A549 (cell line): ENCODE measurements around the gene DNAH11.

Experiments used
- CEBPB ChIP-seq, 2 experiments: fragments of >200 bp in 1 of 2; sonication (Bioruptor Twin) in 1 of 2; formaldehyde crosslinking in 1 of 2; IDR thresholded peaks; 2 replicates each; pipeline ENCODE4 v1.6.1; 2012 to 2016
- ESRRA ChIP-seq: fragments of 150-350 bp; IDR thresholded peaks from 2 replicates; pipeline ENCODE4 v1.6.1; 2014; ENCODE audit warnings: mild to moderate bottlenecking, low read length, borderline replicate concordance
- NPAS2 ChIP-seq: fragments of 250-450 bp; sonication (Bioruptor Pico); IDR thresholded peaks from 2 replicates; pipeline ENCODE4 v1.8.0; 2022; ENCODE audit warnings: mild to moderate bottlenecking, moderate library complexity, borderline replicate concordance
- PHF8 ChIP-seq: fragments of 200-600 bp; sonication (generic); IDR thresholded peaks from 2 replicates; pipeline ENCODE4 v1.6.1; 2016; ENCODE audit warnings: low read depth, mild to moderate bottlenecking, antibody characterized with exemption, moderate library complexity, borderline replicate concordance
- POLR2A ChIP-seq: IDR thresholded peaks from 2 replicates; pipeline ENCODE4 v1.6.1; 2012; ENCODE audit warnings: mild to moderate bottlenecking, low read length
- ZFP36 ChIP-seq: fragments of 450-650 bp; IDR thresholded peaks from 2 replicates; pipeline ENCODE4 v1.6.1; 2014; ENCODE audit warnings: borderline replicate concordance; ENCODE audit not compliant: partially characterized antibody
- TF ChIP-seq, protein P1 (sequence below): fragments of >200 bp; sonication (Bioruptor Twin); formaldehyde crosslinking; IDR thresholded peaks from 3 replicates; pipeline ENCODE4 v1.5.1; 2016
- TF ChIP-seq, protein P2 (sequence below): IDR thresholded peaks from 2 replicates; pipeline ENCODE4 v1.6.1; 2012
- TF ChIP-seq, protein P3 (sequence below): fragments of 450-650 bp; IDR thresholded peaks from 2 replicates; pipeline ENCODE4 v1.6.1; 2014; ENCODE audit warnings: antibody characterized with exemption

DNA sequence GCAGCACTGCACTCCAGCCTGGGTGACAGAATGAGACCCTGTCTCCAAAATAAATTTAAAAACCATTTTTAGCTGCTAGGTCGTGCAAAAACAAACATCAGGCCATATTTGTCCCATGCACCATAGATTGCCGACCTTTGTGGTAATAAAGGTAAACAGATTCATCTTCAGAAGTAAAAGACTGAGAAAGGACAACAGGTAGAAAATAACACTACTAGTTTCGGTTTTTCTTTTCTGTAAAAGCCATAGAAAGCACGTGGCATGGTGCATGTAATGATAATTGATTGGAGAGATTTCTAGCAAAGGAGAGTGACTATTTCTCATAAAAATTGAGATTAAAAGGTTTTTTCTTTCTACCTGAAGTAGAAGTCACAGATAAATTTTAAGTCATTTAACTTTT lies 93.9 kb downstream of the DNAH11 start:
- TF ChIP-seq ESRRA, result no peak
- TF ChIP-seq, protein P1, sequence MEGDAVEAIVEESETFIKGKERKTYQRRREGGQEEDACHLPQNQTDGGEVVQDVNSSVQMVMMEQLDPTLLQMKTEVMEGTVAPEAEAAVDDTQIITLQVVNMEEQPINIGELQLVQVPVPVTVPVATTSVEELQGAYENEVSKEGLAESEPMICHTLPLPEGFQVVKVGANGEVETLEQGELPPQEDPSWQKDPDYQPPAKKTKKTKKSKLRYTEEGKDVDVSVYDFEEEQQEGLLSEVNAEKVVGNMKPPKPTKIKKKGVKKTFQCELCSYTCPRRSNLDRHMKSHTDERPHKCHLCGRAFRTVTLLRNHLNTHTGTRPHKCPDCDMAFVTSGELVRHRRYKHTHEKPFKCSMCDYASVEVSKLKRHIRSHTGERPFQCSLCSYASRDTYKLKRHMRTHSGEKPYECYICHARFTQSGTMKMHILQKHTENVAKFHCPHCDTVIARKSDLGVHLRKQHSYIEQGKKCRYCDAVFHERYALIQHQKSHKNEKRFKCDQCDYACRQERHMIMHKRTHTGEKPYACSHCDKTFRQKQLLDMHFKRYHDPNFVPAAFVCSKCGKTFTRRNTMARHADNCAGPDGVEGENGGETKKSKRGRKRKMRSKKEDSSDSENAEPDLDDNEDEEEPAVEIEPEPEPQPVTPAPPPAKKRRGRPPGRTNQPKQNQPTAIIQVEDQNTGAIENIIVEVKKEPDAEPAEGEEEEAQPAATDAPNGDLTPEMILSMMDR, result no peak
- no peak for TF ChIP-seq ZFP36
- TF ChIP-seq, protein P2, sequence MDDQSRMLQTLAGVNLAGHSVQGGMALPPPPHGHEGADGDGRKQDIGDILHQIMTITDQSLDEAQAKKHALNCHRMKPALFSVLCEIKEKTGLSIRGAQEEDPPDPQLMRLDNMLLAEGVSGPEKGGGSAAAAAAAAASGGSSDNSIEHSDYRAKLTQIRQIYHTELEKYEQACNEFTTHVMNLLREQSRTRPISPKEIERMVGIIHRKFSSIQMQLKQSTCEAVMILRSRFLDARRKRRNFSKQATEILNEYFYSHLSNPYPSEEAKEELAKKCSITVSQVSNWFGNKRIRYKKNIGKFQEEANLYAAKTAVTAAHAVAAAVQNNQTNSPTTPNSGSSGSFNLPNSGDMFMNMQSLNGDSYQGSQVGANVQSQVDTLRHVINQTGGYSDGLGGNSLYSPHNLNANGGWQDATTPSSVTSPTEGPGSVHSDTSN, result no peak
- no peak for TF ChIP-seq CEBPB (IDR thresholded peaks at IDR 0.05)
- TF ChIP-seq NPAS2 (CRISPR knock-in tag), result no peak
- TF ChIP-seq POLR2A, result no peak
- no peak for TF ChIP-seq PHF8
- TF ChIP-seq, protein P3, sequence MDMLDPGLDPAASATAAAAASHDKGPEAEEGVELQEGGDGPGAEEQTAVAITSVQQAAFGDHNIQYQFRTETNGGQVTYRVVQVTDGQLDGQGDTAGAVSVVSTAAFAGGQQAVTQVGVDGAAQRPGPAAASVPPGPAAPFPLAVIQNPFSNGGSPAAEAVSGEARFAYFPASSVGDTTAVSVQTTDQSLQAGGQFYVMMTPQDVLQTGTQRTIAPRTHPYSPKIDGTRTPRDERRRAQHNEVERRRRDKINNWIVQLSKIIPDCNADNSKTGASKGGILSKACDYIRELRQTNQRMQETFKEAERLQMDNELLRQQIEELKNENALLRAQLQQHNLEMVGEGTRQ, result no peak
